HG03354 (cell line): ENCODE results near the gene PDCD2.
"Not testable (repeated sequence)": the region's sequence is repeated elsewhere in the genome, so short reads cannot be mapped to it uniquely, and the experiment has no call there.

Experiments used
- ATAC-seq: cut with Tn5 transposase; IDR thresholded peaks from one replicate; pipeline ENCODE4 v1.9.1; 2021; ENCODE audit warnings: mild to moderate bottlenecking; ENCODE audit not compliant: unreplicated experiment, poor library complexity, severe bottlenecking

The PDCD2 gene

DNA sequence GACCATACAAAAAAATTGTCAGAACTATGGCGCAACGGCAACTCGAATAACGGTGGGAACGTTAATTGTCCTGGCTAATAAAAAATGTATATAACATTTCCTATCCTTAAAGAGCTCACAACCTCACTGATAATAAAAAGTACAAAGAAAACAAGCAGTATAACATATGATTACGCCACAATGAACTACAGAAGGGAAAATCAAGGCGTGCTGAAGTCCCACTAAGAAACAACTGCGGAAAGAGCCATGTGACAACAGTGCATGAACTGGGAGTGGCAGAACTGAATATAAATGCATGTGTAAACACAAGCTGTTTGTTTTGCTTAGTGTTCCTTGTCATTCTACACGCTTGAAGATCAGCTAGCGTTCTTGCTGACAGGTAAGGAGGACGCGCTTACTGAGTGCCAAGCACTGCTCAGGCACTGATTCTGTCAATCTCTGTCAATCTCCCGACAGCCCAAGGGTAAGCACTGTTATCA is 30.9 kb downstream of the PDCD2 start:
- ATAC-seq = peak; percentile 39

DNA sequence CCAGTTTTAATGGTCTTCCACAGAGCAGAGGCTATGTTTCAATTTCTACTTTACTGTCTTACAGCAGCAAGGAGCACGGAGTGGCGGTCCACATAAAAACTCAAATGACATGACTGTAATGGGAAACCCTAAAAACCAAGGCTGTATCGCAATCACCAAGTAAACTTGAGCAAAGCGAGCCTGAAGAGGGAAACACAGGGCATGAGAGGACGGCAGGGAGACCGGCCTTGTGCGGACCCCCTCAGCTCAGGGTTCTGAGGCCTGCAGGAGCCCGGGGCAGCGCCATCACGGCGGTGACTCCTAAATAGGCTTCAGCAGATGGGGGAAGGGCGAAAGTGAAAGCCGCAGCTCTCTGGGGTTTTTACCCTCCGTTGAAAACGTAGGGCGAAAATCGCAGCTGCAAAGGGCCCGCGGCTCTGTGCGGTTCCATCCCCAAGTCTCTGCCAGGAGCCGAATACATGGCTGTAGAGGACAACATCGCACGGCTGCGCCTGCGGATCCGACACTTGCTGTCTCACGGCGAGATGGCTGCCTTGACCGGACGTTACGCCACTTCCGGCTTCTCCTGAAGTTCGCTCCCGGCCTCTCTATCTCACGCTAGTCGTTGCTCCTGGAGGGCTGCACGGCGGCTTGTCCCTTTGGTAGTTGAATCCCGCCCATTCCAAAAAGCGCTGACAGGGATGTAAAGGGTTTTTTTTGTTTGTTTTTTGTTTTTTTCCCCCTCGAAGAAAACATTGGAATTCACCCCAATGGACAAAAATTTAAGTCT is 31.5 kb downstream of the PDCD2 start, which contains the start of gene PSMB1:
TSS of gene PSMB1 (minus strand) at position 543 of the 769 bp plus-strand sequence. CDS start at position 478, 65 bp downstream.
- ATAC-seq = peak; percentile 58

- no peak for ATAC-seq
These were observed 39.0 kb downstream of the PDCD2 start for GRCh38 chr6:170545405-170545804.

- no peak for ATAC-seq
These were observed 42.3 kb downstream of the PDCD2 start for GRCh38 chr6:170542031-170542719.

- no peak for ATAC-seq
These were observed 47.1 kb downstream of the PDCD2 start for GRCh38 chr6:170537329-170537728.

DNA sequence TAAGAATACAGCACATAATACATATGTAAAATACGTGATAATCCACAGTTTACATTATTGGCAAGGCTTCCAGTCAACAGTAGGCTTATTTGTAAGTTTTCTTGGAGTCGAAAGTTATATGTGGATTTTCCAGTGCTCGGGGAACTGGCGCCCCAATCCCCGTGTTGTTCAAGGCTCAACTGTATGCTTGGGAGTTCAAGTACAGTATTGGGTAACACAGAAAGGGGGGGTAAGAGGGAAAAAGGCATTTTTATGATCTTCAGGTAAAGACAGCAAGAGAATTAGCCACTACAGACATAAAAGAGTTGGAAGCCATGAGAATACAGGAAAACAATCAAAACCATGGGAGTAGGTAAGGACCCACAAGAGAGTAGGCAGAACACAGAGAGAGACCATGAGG is 47.8 kb downstream of the PDCD2 start:
- no peak for ATAC-seq

DNA sequence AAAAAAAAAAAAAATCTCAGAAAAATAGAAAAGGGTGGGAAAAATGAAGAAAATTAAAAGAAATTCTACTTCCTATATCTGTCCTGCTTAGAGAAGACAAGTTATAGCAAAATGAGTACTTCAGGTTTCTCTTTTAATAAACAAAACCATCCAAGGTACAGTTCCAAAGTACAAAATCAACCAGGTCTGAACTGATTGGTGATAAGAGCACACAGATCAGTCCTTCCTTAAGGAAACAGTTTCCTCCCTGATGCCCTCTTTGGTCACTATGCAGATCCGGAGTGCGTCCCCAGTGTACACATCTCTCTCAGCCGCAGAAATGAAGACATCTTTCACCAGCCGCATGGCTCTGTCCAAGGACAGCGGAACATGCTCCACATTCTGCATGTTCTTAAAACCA is 49.4 kb downstream of the PDCD2 start:
- ATAC-seq = no peak

GRCh38 chr6:170533792-170534191 is 50.6 kb downstream of the PDCD2 start:
- ATAC-seq = no peak

DNA sequence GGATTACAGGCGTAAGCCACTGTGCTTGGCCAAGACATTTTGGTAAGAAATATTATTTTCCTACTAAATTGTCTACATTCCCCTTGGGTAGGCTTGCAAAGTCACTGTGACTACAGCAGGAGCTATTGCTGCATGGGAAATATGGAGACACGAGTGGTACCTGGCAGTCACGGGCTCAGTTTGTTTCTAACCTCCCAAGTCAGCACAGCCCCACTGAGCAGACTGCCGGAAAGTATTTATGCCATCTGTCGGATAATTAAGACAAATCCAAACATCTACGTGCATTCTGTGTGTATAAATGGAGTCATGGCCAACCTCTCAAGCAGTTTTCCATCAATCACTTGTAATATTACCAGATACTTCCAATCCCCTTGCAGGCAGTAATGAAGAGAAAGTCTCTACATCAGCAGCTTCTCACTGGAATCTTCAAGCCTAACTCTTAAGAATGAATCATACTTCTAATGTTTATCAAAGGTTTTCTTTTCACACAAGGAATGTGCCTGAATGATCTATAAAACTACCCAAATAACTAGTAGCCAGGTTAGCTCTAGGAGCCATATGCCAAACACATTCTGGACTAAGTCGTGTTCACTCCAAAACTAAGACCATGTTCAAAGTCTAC is 51.5 kb downstream of the PDCD2 start:
- no peak for ATAC-seq

- peak; percentile 83 for ATAC-seq
These were observed 54.5 kb downstream of the PDCD2 start for GRCh38 chr6:170529839-170530469.

DNA sequence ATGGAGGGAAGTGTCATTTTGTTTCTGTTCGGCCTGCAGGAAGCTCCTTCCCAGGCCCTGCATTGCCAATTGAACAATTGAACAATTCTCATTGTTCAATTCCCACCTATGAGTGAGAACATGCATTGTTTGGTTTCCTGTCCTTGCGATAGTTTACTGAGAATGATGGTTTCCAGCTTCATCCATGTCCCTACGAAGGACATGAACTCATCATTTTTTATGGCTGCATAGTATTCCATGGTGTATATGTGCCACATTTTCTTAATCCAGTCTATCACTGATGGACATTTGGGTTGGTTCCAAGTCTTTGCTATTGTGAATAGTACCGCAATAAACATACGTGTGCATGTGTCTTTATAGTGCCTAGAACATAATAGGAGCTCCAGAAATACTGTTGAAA is 56.4 kb downstream of the PDCD2 start:
- not testable (repeated sequence) for ATAC-seq

- ATAC-seq = no peak
These were observed 58.6 kb downstream of the PDCD2 start for GRCh38 chr6:170525795-170526194.
